K562 (cell line): Measurements from ENCODE around the gene AGR2. TPM values are rescaled to one million over a fixed set of nuclear protein-coding genes. Genes with fewer than 3 reads are reported as not detected.

Experiments
- CAMTA2 ChIP-seq: fragments of 250-450 bp; sonication (Bioruptor Pico); conservative IDR thresholded peaks from 2 replicates; pipeline ENCODE4 v1.5.1; 2022
- CXXC5 ChIP-seq: fragments of 250-450 bp; sonication (Bioruptor Pico); IDR thresholded peaks from 2 replicates; pipeline ENCODE4 v1.8.0; 2022; ENCODE audit warnings: inconsistent platforms, mild to moderate bottlenecking, moderate library complexity
- FOXK2 ChIP-seq, 2 experiments: fragments of 450-650 bp; IDR thresholded peaks in 1 of 2; conservative IDR thresholded peaks in 1 of 2; 2 replicates each; pipeline ENCODE4 v1.6.1; 2016; ENCODE audit warnings: low read depth in 2 of 2, mild to moderate bottlenecking in 1 of 2
- FOXP1 ChIP-seq: sonication (generic); formaldehyde crosslinking; IDR thresholded peaks from 2 replicates; pipeline ENCODE4 v1.8.0; 2022; ENCODE audit warnings: mild to moderate bottlenecking, missing genetic modification reagents
- GABPB1 ChIP-seq: sonication (generic); formaldehyde crosslinking; IDR thresholded peaks from 2 replicates; pipeline ENCODE4 v1.8.0; 2022; ENCODE audit warnings: mild to moderate bottlenecking, missing genetic modification reagents
- ILK ChIP-seq: fragments of 450-650 bp; IDR thresholded peaks from 2 replicates; pipeline ENCODE4 v1.6.1; 2016; ENCODE audit warnings: missing genetic modification characterization, low read depth, mild to moderate bottlenecking, missing compliant biosample characterization, moderate library complexity, borderline replicate concordance
- LEF1 ChIP-seq: fragments of 450-650 bp; IDR thresholded peaks from 2 replicates; pipeline ENCODE4 v1.6.1; 2016; ENCODE audit warnings: mild to moderate bottlenecking
- NFE2L1 ChIP-seq: fragments of 450-650 bp; IDR thresholded peaks from 2 replicates; pipeline ENCODE4 v1.6.1; 2016; ENCODE audit warnings: missing genetic modification characterization, low read depth, mild to moderate bottlenecking, missing compliant biosample characterization, moderate library complexity, borderline replicate concordance
- NR2C1 ChIP-seq, 2 experiments: fragments of 450-650 bp; IDR thresholded peaks; 2 replicates each; pipeline ENCODE4 v1.6.1; 2017; ENCODE audit warnings: mild to moderate bottlenecking in 2 of 2, antibody characterized with exemption in 1 of 2, inconsistent platforms in 1 of 2, missing compliant biosample characterization in 1 of 2, missing genetic modification characterization in 1 of 2
- POLR3G ChIP-seq: IDR thresholded peaks from 2 replicates; pipeline ENCODE4 v1.6.1; 2011; ENCODE audit not compliant: insufficient read length, insufficient replicate concordance; ENCODE audit errors: extremely low read depth
- U2AF1 ChIP-seq: fragments of 200-400 bp; formaldehyde crosslinking; optimal IDR thresholded peaks from 2 replicates; pipeline ENCODE3; 2017; ENCODE audit warnings: mild to moderate bottlenecking, low read depth, low read length, moderate library complexity
- ZFPM2 ChIP-seq: fragments of 250-450 bp; sonication (Bioruptor Pico); IDR thresholded peaks from 2 replicates; pipeline ENCODE4 v1.5.1; 2022; ENCODE audit warnings: mild to moderate bottlenecking
- ZNF133 ChIP-seq: fragments of 250-450 bp; sonication (Bioruptor Pico); IDR thresholded peaks from 2 replicates; pipeline ENCODE4 v1.4.0; 2020; ENCODE audit warnings: mild to moderate bottlenecking
- ZNF75A ChIP-seq: fragments of 450-650 bp; formaldehyde crosslinking; IDR thresholded peaks from 2 replicates; pipeline ENCODE4 v1.4.0; 2020; ENCODE audit warnings: mild to moderate bottlenecking
- ZZZ3 ChIP-seq: fragments of 450-650 bp; IDR thresholded peaks from 2 replicates; pipeline ENCODE4 v1.6.1; 2016; ENCODE audit warnings: antibody characterized with exemption, mild to moderate bottlenecking, moderate library complexity
- polyA plus RNA-seq, 8 experiments: library from polyadenylated mRNA; depleted of rRNA in 4 of 8; stranded (reverse) in 5 of 8; unstranded in 3 of 8; fragments of >200 nt; fragmentation: Nextera tagmentation in 2 of 8; fragmentation: Illumina TruSeq in 1 of 8; extraction: Ambion mirVana in 2 of 8; extraction: Trizol in 1 of 8; gene quantifications; 2 replicates each; pipeline versions ENCODE4 v1.2.1 to v1.2.3, GENCODE V29; 2011 to 2014; ENCODE audit warnings: inconsistent platforms in 1 of 8, missing spikeins in 1 of 8
- total RNA-seq, 7 experiments: library from RNA; depleted of rRNA in 6 of 7; stranded (reverse); fragments of >200 nt in 6 of 7; fragmentation: Illumina TruSeq in 2 of 7; extraction: Trizol in 2 of 7; gene quantifications; 2 replicates each; pipeline versions ENCODE4 v1.2.1 to v1.2.3, GENCODE V29; 2011 to 2021; ENCODE audit warnings: low replicate concordance in 1 of 7
- TF ChIP-seq, protein P1 (sequence below): fragments of 250-450 bp; sonication (Bioruptor Pico); IDR thresholded peaks from 2 replicates; pipeline ENCODE4 v1.5.0; 2021
- TF ChIP-seq, protein P2 (sequence below): fragments of 450-650 bp; IDR thresholded peaks from 2 replicates; pipeline ENCODE4 v1.6.1; 2017; ENCODE audit warnings: antibody characterized with exemption
- TF ChIP-seq, protein P3 (sequence below): sonication (generic); formaldehyde crosslinking; IDR thresholded peaks from 2 replicates; pipeline ENCODE4 v1.8.0; 2022; ENCODE audit warnings: mild to moderate bottlenecking, missing genetic modification reagents

The AGR2 gene
- total and polyA plus RNA-seq, 9 of the 15 experiments (the other 6 are each of a cell fraction or from before 2014, with no cell fraction given) = 0.66 TPM; not detected in 8

DNA sequence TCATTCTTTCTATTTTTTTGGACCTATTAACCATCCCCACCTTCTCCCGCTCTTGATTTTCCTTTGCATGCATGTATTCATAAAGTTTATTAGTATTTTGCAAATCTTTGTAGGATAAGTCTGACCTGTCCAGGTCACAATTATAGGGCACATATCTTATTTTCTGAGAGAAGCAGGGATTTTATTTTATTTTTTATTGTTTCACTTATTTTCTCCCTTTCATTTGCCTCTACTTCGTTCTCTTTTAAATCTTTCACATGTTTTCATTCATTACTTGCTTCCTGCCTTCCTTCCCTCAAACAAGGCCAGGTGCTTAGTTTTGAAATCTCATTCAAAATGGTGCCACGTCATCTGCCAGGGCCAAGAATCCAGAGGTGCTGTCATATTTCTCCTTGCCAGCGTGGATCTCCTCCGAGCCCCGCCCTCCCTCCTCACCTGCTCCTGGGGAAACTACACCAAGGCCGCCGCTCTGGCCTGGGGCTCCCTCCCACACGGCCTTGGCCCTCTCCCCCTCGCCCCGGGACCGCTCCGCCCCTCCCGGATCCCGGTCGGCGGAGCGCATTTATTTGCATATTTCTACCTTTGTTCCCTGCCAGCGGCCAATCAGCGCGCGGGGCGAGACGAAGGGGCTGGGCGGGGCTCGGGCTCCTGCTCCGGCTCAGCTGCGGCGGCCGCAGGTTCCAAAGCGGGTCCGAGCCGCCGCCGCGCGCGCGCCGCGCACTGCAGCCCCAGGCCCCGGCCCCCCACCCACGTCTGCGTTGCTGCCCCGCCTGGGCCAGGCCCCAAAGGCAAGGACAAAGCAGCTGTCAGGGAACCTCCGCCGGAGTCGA lies 51.5 kb downstream of the AGR2 start, which contains the start of gene TSPAN13 (continued):
- TF ChIP-seq CXXC5 (peak; percentile 47), ZNF133 (CRISPR knock-in tag) (no peak), FOXP1 (CRISPR knock-in tag) (no peak), POLR3G (no peak), GABPB1 (no peak), ZZZ3 (no peak), ZNF75A (CRISPR knock-in tag) (no peak), LEF1 (no peak), U2AF1 (no peak), NR2C1 (IDR thresholded peaks at IDR 0.05) (no peak), NR2C1 (tag; IDR thresholded peaks at IDR 0.05) (no peak), ILK (no peak), NFE2L1 (tag) (no peak), CAMTA2 (CRISPR knock-in tag) (no peak), FOXK2 (conservative IDR thresholded peaks at IDR 0.05 in 1 of 2, IDR thresholded peaks at IDR 0.05 in 1 of 2; ENCODE audit: low read depth in 2 of 2) (peak in 1 of 2 experiments; percentile 44; a peak in 2 of 4 replicates), ZFPM2 (CRISPR knock-in tag) (no peak)
- TF ChIP-seq, protein P1, sequence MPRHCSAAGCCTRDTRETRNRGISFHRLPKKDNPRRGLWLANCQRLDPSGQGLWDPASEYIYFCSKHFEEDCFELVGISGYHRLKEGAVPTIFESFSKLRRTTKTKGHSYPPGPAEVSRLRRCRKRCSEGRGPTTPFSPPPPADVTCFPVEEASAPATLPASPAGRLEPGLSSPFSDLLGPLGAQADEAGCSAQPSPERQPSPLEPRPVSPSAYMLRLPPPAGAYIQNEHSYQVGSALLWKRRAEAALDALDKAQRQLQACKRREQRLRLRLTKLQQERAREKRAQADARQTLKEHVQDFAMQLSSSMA (CRISPR knock-in tag) = no peak
- TF ChIP-seq, protein P2, sequence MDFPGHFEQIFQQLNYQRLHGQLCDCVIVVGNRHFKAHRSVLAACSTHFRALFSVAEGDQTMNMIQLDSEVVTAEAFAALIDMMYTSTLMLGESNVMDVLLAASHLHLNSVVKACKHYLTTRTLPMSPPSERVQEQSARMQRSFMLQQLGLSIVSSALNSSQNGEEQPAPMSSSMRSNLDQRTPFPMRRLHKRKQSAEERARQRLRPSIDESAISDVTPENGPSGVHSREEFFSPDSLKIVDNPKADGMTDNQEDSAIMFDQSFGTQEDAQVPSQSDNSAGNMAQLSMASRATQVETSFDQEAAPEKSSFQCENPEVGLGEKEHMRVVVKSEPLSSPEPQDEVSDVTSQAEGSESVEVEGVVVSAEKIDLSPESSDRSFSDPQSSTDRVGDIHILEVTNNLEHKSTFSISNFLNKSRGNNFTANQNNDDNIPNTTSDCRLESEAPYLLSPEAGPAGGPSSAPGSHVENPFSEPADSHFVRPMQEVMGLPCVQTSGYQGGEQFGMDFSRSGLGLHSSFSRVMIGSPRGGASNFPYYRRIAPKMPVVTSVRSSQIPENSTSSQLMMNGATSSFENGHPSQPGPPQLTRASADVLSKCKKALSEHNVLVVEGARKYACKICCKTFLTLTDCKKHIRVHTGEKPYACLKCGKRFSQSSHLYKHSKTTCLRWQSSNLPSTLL = no peak
- TF ChIP-seq, protein P3, sequence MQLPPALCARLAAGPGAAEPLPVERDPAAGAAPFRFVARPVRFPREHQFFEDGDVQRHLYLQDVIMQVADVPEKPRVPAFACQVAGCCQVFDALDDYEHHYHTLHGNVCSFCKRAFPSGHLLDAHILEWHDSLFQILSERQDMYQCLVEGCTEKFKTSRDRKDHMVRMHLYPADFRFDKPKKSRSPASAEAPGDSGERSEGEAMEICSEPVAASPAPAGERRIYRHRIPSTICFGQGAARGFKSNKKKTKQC (CRISPR knock-in tag) = no peak
